ENCODE results near the gene FBXW8.

FBXW8 gene

GRCh38 chr12:116896411-116896924 is 14.3 kb upstream of the FBXW8 start:
- H3K36me3 Mint-ChIP-seq (ENCODE audit: insufficient read depth) = no peaks in the 10 kb centered on the region
- H3K9me3 Mint-ChIP-seq = no peaks in the 10 kb centered on the region
- peaks cover 30 to 61% of the 10 kb centered on the region in 2 donors for H3K27me3 Mint-ChIP-seq
- no peak overlapping the region for H3K4me3 Mint-ChIP-seq
- H3K27ac Mint-ChIP-seq = no peak overlapping the region
- DNase-seq (no peak), ATAC-seq (replicated peaks) (no peak)
- H3K4me1 Mint-ChIP-seq (ENCODE audit: low read depth in 2 of 2) = peaks cover 0 to 1% of the 10 kb centered on the region in 2 donors

- Mint-ChIP-seq H3K4me3 (no peak overlapping the region), H3K9me3 (no peaks in the 10 kb centered on the region), H3K27me3 (peaks cover 40 to 72% of the 10 kb centered on the region in 2 donors), H3K27ac (no peak overlapping the region), H3K4me1 (ENCODE audit: low read depth in 2 of 2) (peaks cover 0 to 1% of the 10 kb centered on the region in 2 donors), H3K36me3 (ENCODE audit: insufficient read depth) (no peaks in the 10 kb centered on the region)
- DNase-seq (no peak), ATAC-seq (replicated peaks) (no peak)
Observed at GRCh38 chr12:116897476-116897875, 13.3 kb upstream of the FBXW8 start.

GRCh38 chr12:116898669-116899068 is 12.1 kb upstream of the FBXW8 start:
- H3K4me3 Mint-ChIP-seq = no peak overlapping the region
- ATAC-seq (replicated peaks) = no peak
- no peaks in the 10 kb centered on the region for H3K9me3 Mint-ChIP-seq
- no peak for DNase-seq
- peaks cover 49 to 83% of the 10 kb centered on the region in 2 donors for H3K27me3 Mint-ChIP-seq
- H3K36me3 Mint-ChIP-seq (ENCODE audit: insufficient read depth) = no peaks in the 10 kb centered on the region
- H3K27ac Mint-ChIP-seq = no peak overlapping the region
- peaks cover 0 to 1% of the 10 kb centered on the region in 2 donors for H3K4me1 Mint-ChIP-seq (ENCODE audit: low read depth in 2 of 2)

- H3K36me3 Mint-ChIP-seq (ENCODE audit: insufficient read depth) = no peaks in the 10 kb centered on the region
- ATAC-seq (replicated peaks) = no peak
- H3K4me1 Mint-ChIP-seq (ENCODE audit: low read depth in 2 of 2) = peaks cover 0 to 1% of the 10 kb centered on the region in 2 donors
- H3K27ac Mint-ChIP-seq = no peak overlapping the region
- no peak for DNase-seq
- H3K27me3 Mint-ChIP-seq = peaks cover 54 to 77% of the 10 kb centered on the region in 2 donors
- no peak overlapping the region for H3K4me3 Mint-ChIP-seq
- no peaks in the 10 kb centered on the region for H3K9me3 Mint-ChIP-seq
Observed at GRCh38 chr12:116901612-116902011, 9.1 kb upstream of the FBXW8 start.

GRCh38 chr12:116903818-116904217 is 6.9 kb upstream of the FBXW8 start:
- peaks cover 46 to 55% of the 10 kb centered on the region in 2 donors for H3K27me3 Mint-ChIP-seq
- H3K9me3 Mint-ChIP-seq = no peaks in the 10 kb centered on the region
- no peak overlapping the region for H3K27ac Mint-ChIP-seq
- no peaks in the 10 kb centered on the region for H3K4me1 Mint-ChIP-seq (ENCODE audit: low read depth in 2 of 2)
- H3K4me3 Mint-ChIP-seq = no peak overlapping the region
- no peaks in the 10 kb centered on the region for H3K36me3 Mint-ChIP-seq (ENCODE audit: insufficient read depth)
- no peak for DNase-seq
- no peak for ATAC-seq (replicated peaks)

GRCh38 chr12:116906285-116906684 is 4.5 kb upstream of the FBXW8 start:
- no peaks in the 10 kb centered on the region for H3K36me3 Mint-ChIP-seq (ENCODE audit: insufficient read depth)
- no peak overlapping the region for H3K4me3 Mint-ChIP-seq
- no peaks in the 10 kb centered on the region for H3K9me3 Mint-ChIP-seq
- ATAC-seq (replicated peaks) (no peak), DNase-seq (no peak)
- H3K27ac Mint-ChIP-seq = no peak overlapping the region
- peaks cover 5 to 6% of the 10 kb centered on the region in 2 donors for H3K4me1 Mint-ChIP-seq (ENCODE audit: low read depth in 2 of 2)
- H3K27me3 Mint-ChIP-seq = peaks cover 31 to 32% of the 10 kb centered on the region in 2 donors

- ATAC-seq (replicated peaks) = no peak
- no peaks in the 10 kb centered on the region for H3K9me3 Mint-ChIP-seq
- H3K27ac Mint-ChIP-seq = peak overlapping the region; percentile 90 to 95
- peak overlapping the region; percentile 87 to 92 for H3K4me3 Mint-ChIP-seq
- no peaks in the 10 kb centered on the region for H3K27me3 Mint-ChIP-seq
- H3K36me3 Mint-ChIP-seq (ENCODE audit: insufficient read depth) = peaks cover 5% of the 10 kb centered on the region
- peaks cover 17 to 31% of the 10 kb centered on the region in 2 donors for H3K4me1 Mint-ChIP-seq (ENCODE audit: low read depth in 2 of 2)
- DNase-seq = no peak
Observed at GRCh38 chr12:116910280-116910644, 488 bp upstream of the FBXW8 start.

GRCh38 chr12:116915326-116915725 is 4.6 kb downstream of the FBXW8 start:
- Mint-ChIP-seq H3K27ac (peak overlapping the region; percentile 27 to 88), H3K9me3 (no peaks in the 10 kb centered on the region), H3K4me1 (ENCODE audit: low read depth in 2 of 2) (peaks cover 38 to 62% of the 10 kb centered on the region in 2 donors), H3K36me3 (ENCODE audit: insufficient read depth) (peaks cover 15% of the 10 kb centered on the region), H3K27me3 (no peaks in the 10 kb centered on the region), H3K4me3 (no peak overlapping the region)
- DNase-seq (no peak), ATAC-seq (replicated peaks) (no peak)

- Mint-ChIP-seq H3K4me1 (ENCODE audit: low read depth in 2 of 2) (peaks cover 40 to 66% of the 10 kb centered on the region in 2 donors), H3K4me3 (peak overlapping the region; percentile 37 to 61), H3K9me3 (no peaks in the 10 kb centered on the region), H3K27ac (peak overlapping the region; percentile 57 to 88), H3K36me3 (ENCODE audit: insufficient read depth) (peaks cover 15% of the 10 kb centered on the region), H3K27me3 (no peaks in the 10 kb centered on the region)
- no peak for DNase-seq
- no peak for ATAC-seq (replicated peaks)
Observed at GRCh38 chr12:116916122-116916521, 5.4 kb downstream of the FBXW8 start.

GRCh38 chr12:116916714-116917114 is 6.0 kb downstream of the FBXW8 start:
- Mint-ChIP-seq H3K4me3 (peak overlapping the region; percentile 37 to 61), H3K9me3 (no peaks in the 10 kb centered on the region), H3K27ac (peak overlapping the region; percentile 57 to 88), H3K27me3 (no peaks in the 10 kb centered on the region), H3K36me3 (ENCODE audit: insufficient read depth) (peaks cover 15% of the 10 kb centered on the region), H3K4me1 (ENCODE audit: low read depth in 2 of 2) (peaks cover 39 to 66% of the 10 kb centered on the region in 2 donors)
- peak; percentile 50 to 54 (median 50) for DNase-seq
- peak; percentile 97 for ATAC-seq (replicated peaks)

GRCh38 chr12:116918464-116918863 is 7.7 kb downstream of the FBXW8 start:
- H3K4me3 Mint-ChIP-seq = no peak overlapping the region
- H3K27ac Mint-ChIP-seq = no peak overlapping the region
- peaks cover 10% of the 10 kb centered on the region for H3K36me3 Mint-ChIP-seq (ENCODE audit: insufficient read depth)
- no peak for ATAC-seq (replicated peaks)
- DNase-seq = no peak
- H3K4me1 Mint-ChIP-seq (ENCODE audit: low read depth in 2 of 2) = peaks cover 46 to 66% of the 10 kb centered on the region in 2 donors
- no peaks in the 10 kb centered on the region for H3K27me3 Mint-ChIP-seq
- no peaks in the 10 kb centered on the region for H3K9me3 Mint-ChIP-seq

GRCh38 chr12:116919247-116919661 is 8.5 kb downstream of the FBXW8 start:
- Mint-ChIP-seq H3K4me3 (no peak overlapping the region), H3K4me1 (ENCODE audit: low read depth in 2 of 2) (peaks cover 48 to 68% of the 10 kb centered on the region in 2 donors), H3K9me3 (no peaks in the 10 kb centered on the region), H3K27me3 (no peaks in the 10 kb centered on the region), H3K36me3 (ENCODE audit: insufficient read depth) (peaks cover 14% of the 10 kb centered on the region), H3K27ac (no peak overlapping the region)
- no peak for DNase-seq
- no peak for ATAC-seq (replicated peaks)

GRCh38 chr12:116919706-116920485 is 9.1 kb downstream of the FBXW8 start:
- H3K36me3 Mint-ChIP-seq (ENCODE audit: insufficient read depth) = peaks cover 20% of the 10 kb centered on the region
- DNase-seq = no peak
- no peaks in the 10 kb centered on the region for H3K9me3 Mint-ChIP-seq
- ATAC-seq (replicated peaks) = no peak
- H3K4me3 Mint-ChIP-seq = no peak overlapping the region
- peaks cover 52 to 74% of the 10 kb centered on the region in 2 donors for H3K4me1 Mint-ChIP-seq (ENCODE audit: low read depth in 2 of 2)
- H3K27me3 Mint-ChIP-seq = no peaks in the 10 kb centered on the region
- H3K27ac Mint-ChIP-seq = no peak overlapping the region

GRCh38 chr12:116920939-116921338 is 10.2 kb downstream of the FBXW8 start:
- Mint-ChIP-seq H3K4me1 (ENCODE audit: low read depth in 2 of 2) (peaks cover 47 to 68% of the 10 kb centered on the region in 2 donors), H3K36me3 (ENCODE audit: insufficient read depth) (peaks cover 21% of the 10 kb centered on the region), H3K27ac (peak overlapping the region; percentile 14 to 78), H3K4me3 (no peak overlapping the region), H3K27me3 (no peaks in the 10 kb centered on the region), H3K9me3 (no peaks in the 10 kb centered on the region)
- no peak for DNase-seq
- no peak for ATAC-seq (replicated peaks)
